ENCODE results near the gene GRIK1. TPM values are rescaled to one million over a fixed set of nuclear protein-coding genes. Genes with fewer than 3 reads are reported as not detected.

The GRIK1 gene
- total RNA-seq, 1 experiment from 2014 or later, result not detected

- Mint-ChIP-seq H3K36me3 (ENCODE audit: insufficient read depth, unreplicated experiment) (no peaks in the 10 kb centered on the region), H3K9me3 (ENCODE audit: unreplicated experiment) (no peaks in the 10 kb centered on the region), H3K4me3 (ENCODE audit: unreplicated experiment) (no peak overlapping the region), H3K4me1 (ENCODE audit: low read depth, unreplicated experiment) (no peaks in the 10 kb centered on the region), H3K27me3 (ENCODE audit: insufficient read depth, unreplicated experiment) (peaks cover 17% of the 10 kb centered on the region), H3K27ac (ENCODE audit: unreplicated experiment) (no peak overlapping the region)
- Histone ChIP-seq H3K27me3 (replicated peaks; ENCODE audit: control insufficient read depth, insufficient read depth, low read length) (no peaks in the 10 kb centered on the region), H3K9me3 (no peaks in the 10 kb centered on the region), H3K4me1 (no peaks in the 10 kb centered on the region), H3K36me3 (ENCODE audit: control insufficient read depth, insufficient read depth, low read length) (no peaks in the 10 kb centered on the region), H3K4me3 (ENCODE audit: low read depth, low read length) (no peak overlapping the region)
- TF ChIP-seq, protein P1, sequence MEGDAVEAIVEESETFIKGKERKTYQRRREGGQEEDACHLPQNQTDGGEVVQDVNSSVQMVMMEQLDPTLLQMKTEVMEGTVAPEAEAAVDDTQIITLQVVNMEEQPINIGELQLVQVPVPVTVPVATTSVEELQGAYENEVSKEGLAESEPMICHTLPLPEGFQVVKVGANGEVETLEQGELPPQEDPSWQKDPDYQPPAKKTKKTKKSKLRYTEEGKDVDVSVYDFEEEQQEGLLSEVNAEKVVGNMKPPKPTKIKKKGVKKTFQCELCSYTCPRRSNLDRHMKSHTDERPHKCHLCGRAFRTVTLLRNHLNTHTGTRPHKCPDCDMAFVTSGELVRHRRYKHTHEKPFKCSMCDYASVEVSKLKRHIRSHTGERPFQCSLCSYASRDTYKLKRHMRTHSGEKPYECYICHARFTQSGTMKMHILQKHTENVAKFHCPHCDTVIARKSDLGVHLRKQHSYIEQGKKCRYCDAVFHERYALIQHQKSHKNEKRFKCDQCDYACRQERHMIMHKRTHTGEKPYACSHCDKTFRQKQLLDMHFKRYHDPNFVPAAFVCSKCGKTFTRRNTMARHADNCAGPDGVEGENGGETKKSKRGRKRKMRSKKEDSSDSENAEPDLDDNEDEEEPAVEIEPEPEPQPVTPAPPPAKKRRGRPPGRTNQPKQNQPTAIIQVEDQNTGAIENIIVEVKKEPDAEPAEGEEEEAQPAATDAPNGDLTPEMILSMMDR (IDR thresholded peaks at IDR 0.05; ENCODE audit: insufficient read depth in 1 of 2, low read depth in 1 of 2, low read length in 1 of 2, severe bottlenecking in 1 of 2, unreplicated experiment in 1 of 2), result no peak
- BruUV-seq (replicated peaks), result no TSS peak
- ChIA-PET POLR2A (no interaction called here), CTCF (no interaction called here)
- intact Hi-C loops (cut with micrococcal nuclease; ENCODE audit: unreplicated experiment), result no loop called here
- DNase-seq, result no peak
These were observed 128.9 kb downstream of the GRIK1 start for GRCh38 chr21:29810871-29811270.

DNA sequence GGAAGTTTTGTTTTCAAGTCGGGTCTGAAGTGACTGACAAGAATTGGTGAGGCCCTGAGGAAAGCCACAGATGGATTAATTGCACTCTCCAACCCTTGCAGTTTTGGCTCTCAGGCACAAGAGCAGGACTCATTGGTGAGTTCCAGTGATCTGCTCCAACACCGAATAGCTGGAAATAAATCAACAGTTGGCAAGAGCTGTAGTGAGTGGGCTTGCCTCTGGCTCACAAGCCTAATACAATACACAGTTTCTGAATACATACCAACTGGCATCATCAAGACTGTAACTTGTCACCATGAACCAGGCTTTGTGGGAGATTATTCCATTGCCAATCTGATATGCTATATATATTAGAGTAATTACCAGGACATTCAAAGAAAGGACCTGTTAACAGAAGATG, 131.6 kb downstream of the GRIK1 start:
- POLR2A ChIA-PET, result no interaction called here

DNA sequence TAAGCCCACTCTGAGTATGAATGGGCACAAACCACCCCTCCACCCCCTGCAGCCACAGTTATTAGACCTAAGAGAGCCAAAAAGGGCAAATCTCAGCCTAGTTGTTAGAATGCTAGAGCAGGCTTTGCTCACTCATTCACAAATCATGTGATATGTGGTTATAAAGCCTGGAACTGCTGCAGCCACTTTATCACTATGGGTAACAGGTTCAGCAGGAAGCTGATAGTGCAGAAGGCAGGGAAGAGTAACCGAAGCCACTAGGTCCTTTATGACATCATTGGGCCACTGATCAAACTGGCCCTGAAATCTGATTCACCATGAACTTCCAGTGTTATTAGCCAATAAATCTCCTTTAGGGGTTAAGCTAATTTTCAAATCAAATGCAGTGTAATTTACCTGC, 134.7 kb downstream of the GRIK1 start:
- no peaks in the 10 kb centered on the region for H3K36me3 ChIP-seq (ENCODE audit: control insufficient read depth, insufficient read depth, low read length)
- CTCF ChIA-PET, result no interaction called here
- Mint-ChIP-seq H3K4me1 (ENCODE audit: low read depth, unreplicated experiment) (peaks cover 7% of the 10 kb centered on the region), H3K36me3 (ENCODE audit: insufficient read depth, unreplicated experiment) (no peaks in the 10 kb centered on the region), H3K9me3 (ENCODE audit: unreplicated experiment) (peaks cover 10% of the 10 kb centered on the region), H3K27ac (ENCODE audit: unreplicated experiment) (no peak overlapping the region), H3K4me3 (ENCODE audit: unreplicated experiment) (no peak overlapping the region), H3K27me3 (ENCODE audit: insufficient read depth, unreplicated experiment) (peaks cover 11% of the 10 kb centered on the region)
- H3K4me3 ChIP-seq (ENCODE audit: low read depth, low read length), result no peak overlapping the region
- no peaks in the 10 kb centered on the region for H3K9me3 ChIP-seq
- POLR2A ChIA-PET, result no interaction called here
- intact Hi-C loops (cut with micrococcal nuclease; ENCODE audit: unreplicated experiment), result no loop called here
- no peaks in the 10 kb centered on the region for H3K27me3 ChIP-seq (replicated peaks; ENCODE audit: control insufficient read depth, insufficient read depth, low read length)
- no peak for DNase-seq
- H3K4me1 ChIP-seq, result no peaks in the 10 kb centered on the region
- TF ChIP-seq, protein P1 (IDR thresholded peaks at IDR 0.05; ENCODE audit: insufficient read depth in 1 of 2, low read depth in 1 of 2, low read length in 1 of 2, severe bottlenecking in 1 of 2, unreplicated experiment in 1 of 2), result no peak
- no TSS peak for BruUV-seq (replicated peaks)

More for the DNA sequence above, 131.6 kb downstream of the GRIK1 start:
- Histone ChIP-seq H3K4me3 (ENCODE audit: low read depth, low read length) (no peak overlapping the region), H3K36me3 (ENCODE audit: control insufficient read depth, insufficient read depth, low read length) (no peaks in the 10 kb centered on the region), H3K4me1 (no peaks in the 10 kb centered on the region), H3K9me3 (no peaks in the 10 kb centered on the region), H3K27me3 (replicated peaks; ENCODE audit: control insufficient read depth, insufficient read depth, low read length) (no peaks in the 10 kb centered on the region)
- TF ChIP-seq, protein P1 (IDR thresholded peaks at IDR 0.05; ENCODE audit: insufficient read depth in 1 of 2, low read depth in 1 of 2, low read length in 1 of 2, severe bottlenecking in 1 of 2, unreplicated experiment in 1 of 2), result no peak
- no peaks in the 10 kb centered on the region for H3K4me1 Mint-ChIP-seq (ENCODE audit: low read depth, unreplicated experiment)
- intact Hi-C loops (cut with micrococcal nuclease; ENCODE audit: unreplicated experiment), result no loop called here
- H3K27ac Mint-ChIP-seq (ENCODE audit: unreplicated experiment), result no peak overlapping the region
- no peak for DNase-seq
- no TSS peak for BruUV-seq (replicated peaks)
- no peaks in the 10 kb centered on the region for H3K36me3 Mint-ChIP-seq (ENCODE audit: insufficient read depth, unreplicated experiment)
- no peak overlapping the region for H3K4me3 Mint-ChIP-seq (ENCODE audit: unreplicated experiment)
- peaks cover 13% of the 10 kb centered on the region for H3K27me3 Mint-ChIP-seq (ENCODE audit: insufficient read depth, unreplicated experiment)
- CTCF ChIA-PET, result no interaction called here
- H3K9me3 Mint-ChIP-seq (ENCODE audit: unreplicated experiment), result no peaks in the 10 kb centered on the region

All from Caco-2 (cell line).